HEK293T (cell line): Measurements from ENCODE around the gene CLASP1.

Experiments used
- BHLHE40 ChIP-seq: fragments of 450-650 bp; IDR thresholded peaks from 2 replicates; pipeline ENCODE4 v1.6.1; 2016; ENCODE audit warnings: mild to moderate bottlenecking, moderate library complexity, borderline replicate concordance
- ELF4 ChIP-seq: fragments of 450-650 bp; IDR thresholded peaks from 2 replicates; pipeline ENCODE4 v1.6.1; 2017; ENCODE audit warnings: antibody characterized with exemption
- FOXA1 ChIP-seq: fragments of 450-650 bp; IDR thresholded peaks from 2 replicates; pipeline ENCODE4 v1.6.1; 2016; ENCODE audit warnings: mild to moderate bottlenecking
- FOXK2 ChIP-seq: fragments of 450-650 bp; IDR thresholded peaks from 2 replicates; pipeline ENCODE4 v1.6.1; 2016; ENCODE audit warnings: mild to moderate bottlenecking
- L3MBTL2 ChIP-seq: fragments of 450-650 bp; conservative IDR thresholded peaks from 2 replicates; pipeline ENCODE4 v1.6.1; 2016; ENCODE audit warnings: mild to moderate bottlenecking
- SP1 ChIP-seq: fragments of 450-650 bp; IDR thresholded peaks from 2 replicates; pipeline ENCODE4 v1.6.1; 2017
- SUZ12 ChIP-seq: fragments of 450-650 bp; IDR thresholded peaks from 2 replicates; pipeline ENCODE4 v1.6.1; 2016; ENCODE audit warnings: mild to moderate bottlenecking

DNA sequence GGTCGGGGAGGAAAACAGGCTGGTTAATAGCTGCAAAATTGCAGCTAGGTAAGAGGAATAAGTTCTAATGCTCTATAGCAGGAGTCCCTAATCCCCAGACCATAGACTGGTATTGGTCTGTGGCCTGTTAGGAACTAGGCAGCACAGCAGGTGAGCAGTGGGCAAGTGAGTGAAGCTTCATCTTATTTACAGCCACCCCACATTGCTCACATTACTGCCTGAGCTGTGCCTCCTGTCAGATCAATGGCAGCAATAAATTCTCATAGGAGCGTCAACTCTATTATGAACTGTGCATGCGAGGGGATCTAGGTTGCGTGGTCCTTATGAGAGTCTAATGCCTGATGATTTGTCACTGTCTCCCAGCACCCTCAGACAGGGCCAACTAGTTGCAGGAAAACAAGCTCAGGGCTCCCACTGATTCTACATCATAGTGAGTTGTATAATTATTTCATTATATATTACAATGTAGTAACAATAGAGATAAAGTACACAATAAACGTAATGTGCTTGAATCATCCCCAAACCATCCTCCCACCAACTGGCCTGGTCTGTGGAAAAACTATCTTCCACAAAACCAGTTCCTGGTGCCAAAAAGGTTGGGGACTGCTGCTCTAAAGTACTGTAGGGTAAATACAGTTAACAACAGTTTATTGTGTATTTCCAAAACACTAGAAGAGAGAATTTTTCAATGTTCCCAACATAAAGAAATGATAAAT is 272.6 kb downstream of the CLASP1 start:
- TF ChIP-seq BHLHE40, result no peak
- no peak for TF ChIP-seq SUZ12
- TF ChIP-seq ELF4, result no peak
- TF ChIP-seq FOXA1, result no peak
- TF ChIP-seq SP1, result no peak
- TF ChIP-seq L3MBTL2, result no peak
- no peak for TF ChIP-seq FOXK2
